KOPT-K1 (cell line): Measurements from ENCODE around the gene ZNF407.

ENCODE experiments used
- H3K27ac ChIP-seq: fragments of 200-600 bp; sonication (generic); 2 replicates; pipeline ENCODE4 v1.5.1; 2016; ENCODE audit warnings: antibody characterized with exemption, mild to moderate bottlenecking, low read depth, low read length; ENCODE audit not compliant: poor library complexity, severe bottlenecking
- H3K36me3 ChIP-seq: fragments of 200-600 bp; sonication (generic); 2 replicates; pipeline ENCODE4 v1.5.1; 2017; ENCODE audit warnings: antibody characterized with exemption, mild to moderate bottlenecking, low read length, moderate library complexity; ENCODE audit not compliant: insufficient read depth
- H3K9me3 ChIP-seq: fragments of 200-600 bp; sonication (generic); 2 replicates; pipeline ENCODE4 v1.5.1; 2017; ENCODE audit warnings: antibody characterized with exemption, low read length, mild to moderate bottlenecking; ENCODE audit not compliant: insufficient read depth, poor library complexity, severe bottlenecking

ZNF407 gene

DNA sequence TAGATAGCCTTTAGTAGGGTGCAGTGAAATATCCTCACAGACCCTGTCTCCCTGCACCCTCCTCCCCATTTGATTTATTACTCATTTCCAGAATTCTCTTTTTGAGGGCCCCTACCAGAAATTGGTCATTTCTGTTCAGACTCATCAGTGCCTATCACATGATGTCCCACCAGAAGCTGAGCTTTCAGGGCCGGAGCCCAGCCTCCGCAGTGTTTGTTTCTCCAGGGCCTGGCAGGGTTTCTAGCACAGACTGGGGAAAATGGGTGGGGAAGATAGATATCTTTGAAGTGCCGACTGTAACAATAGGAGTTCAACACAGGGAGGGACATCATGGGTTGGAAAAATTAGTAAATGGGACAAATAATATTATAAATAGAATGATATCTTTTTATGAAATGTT is 403.2 kb downstream of the ZNF407 start:
- no peak overlapping the region for H3K27ac ChIP-seq
- no peaks in the 10 kb centered on the region for H3K36me3 ChIP-seq
- H3K9me3 ChIP-seq, result no peaks in the 10 kb centered on the region

DNA sequence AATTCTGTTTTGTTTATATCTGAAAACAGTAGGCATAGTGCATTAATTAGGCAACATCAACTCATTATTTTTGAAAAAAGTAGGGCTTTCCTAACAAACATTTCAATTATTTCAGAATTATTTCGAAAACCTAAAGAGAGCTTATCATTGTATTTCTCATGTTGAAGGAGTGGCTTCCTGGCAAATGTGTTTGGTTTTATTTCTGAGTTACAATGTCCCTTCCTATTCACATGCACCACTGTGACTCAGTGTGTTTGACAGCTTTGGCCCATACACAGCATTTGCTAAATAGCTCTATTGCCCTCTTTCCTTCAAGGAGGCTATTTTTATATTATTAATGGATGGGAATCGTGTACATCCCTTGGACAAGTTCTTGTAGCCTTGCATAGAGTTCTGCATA is 405.4 kb downstream of the ZNF407 start:
- Histone ChIP-seq H3K27ac (no peak overlapping the region), H3K36me3 (no peaks in the 10 kb centered on the region), H3K9me3 (no peaks in the 10 kb centered on the region)

DNA sequence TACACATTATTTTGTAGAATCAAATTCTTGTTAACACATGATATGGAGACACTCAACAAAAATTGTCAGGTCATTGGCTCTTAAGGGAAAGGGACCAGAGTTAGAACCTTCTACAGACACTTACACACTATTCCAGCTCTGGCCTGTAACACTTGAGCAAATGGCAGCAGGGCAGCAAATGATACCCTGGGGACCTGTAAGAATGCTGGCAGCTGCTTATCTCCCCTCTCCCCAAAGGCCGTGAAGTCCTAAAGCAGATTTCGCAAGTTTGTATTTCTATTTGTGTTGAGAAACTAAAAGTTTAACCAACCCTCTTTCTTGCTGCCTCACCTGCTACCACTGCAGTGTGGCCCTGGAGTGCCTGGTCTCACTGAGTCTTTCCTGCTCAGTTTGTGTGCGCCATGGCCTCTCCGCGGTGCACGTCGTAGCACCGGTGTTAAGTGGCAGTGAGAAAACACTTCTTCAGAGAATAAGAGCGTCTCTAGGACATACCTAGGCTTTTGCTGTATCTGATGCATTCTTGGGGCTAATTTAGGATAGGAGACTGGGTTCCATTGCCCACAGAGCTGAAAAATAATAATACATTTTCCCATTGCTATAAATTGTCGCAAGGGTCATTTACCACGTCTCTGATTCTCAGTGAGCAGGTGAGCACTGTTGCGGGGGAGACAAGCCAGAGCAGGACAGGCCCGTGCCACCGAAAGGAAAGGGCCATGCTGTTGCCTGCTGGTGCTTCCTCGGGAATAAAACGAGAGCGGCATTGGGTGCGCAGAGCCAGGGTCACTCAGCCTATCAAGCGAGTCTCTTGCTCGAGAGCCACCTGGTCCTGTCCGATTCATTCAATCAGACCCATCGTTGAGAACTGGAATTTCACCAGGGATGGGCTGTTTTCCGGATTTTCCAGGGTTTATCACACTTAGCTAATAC is 406.4 kb downstream of the ZNF407 start:
- Histone ChIP-seq H3K36me3 (no peaks in the 10 kb centered on the region), H3K9me3 (no peaks in the 10 kb centered on the region), H3K27ac (no peak overlapping the region)

DNA sequence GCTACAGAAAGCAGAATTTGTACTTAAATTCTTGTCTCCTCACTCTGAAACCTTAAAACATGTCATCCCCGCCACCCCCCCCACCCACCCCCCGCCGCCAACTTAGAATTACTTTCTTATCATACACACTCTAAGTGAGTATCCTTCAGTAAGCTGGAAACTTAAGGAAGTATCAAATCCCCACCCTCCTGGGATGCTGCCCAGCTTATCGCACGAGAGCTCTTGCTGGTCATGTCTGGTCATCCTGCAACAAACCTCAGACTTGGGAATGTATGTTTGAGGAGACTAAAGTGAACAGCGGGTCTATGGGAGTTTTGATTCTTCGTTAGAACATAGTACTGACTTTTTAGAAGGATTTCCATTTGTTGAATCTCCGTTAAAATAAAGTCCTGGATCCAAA is 408.0 kb downstream of the ZNF407 start:
- Histone ChIP-seq H3K36me3 (no peaks in the 10 kb centered on the region), H3K9me3 (no peaks in the 10 kb centered on the region), H3K27ac (no peak overlapping the region)

DNA sequence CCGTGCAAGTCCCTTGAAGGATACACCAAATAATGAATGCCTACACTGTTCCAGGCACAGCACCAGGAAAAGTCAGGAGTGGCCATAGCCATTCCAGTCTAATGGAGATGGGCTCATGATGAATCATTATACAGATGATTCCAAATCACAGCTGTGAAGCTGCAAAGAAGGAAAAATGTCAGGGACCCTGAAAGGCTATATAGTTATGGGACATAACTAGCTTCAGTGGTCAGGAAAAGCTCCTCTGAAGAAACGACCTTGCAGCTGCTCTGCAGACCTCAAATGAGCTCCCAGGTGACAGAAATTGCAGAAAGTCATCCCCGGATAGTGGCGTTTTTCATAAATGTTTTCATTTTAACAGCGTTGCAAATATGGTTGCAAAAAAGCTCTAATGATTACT is 410.5 kb downstream of the ZNF407 start:
- no peaks in the 10 kb centered on the region for H3K36me3 ChIP-seq
- H3K9me3 ChIP-seq, result no peaks in the 10 kb centered on the region
- no peak overlapping the region for H3K27ac ChIP-seq

DNA sequence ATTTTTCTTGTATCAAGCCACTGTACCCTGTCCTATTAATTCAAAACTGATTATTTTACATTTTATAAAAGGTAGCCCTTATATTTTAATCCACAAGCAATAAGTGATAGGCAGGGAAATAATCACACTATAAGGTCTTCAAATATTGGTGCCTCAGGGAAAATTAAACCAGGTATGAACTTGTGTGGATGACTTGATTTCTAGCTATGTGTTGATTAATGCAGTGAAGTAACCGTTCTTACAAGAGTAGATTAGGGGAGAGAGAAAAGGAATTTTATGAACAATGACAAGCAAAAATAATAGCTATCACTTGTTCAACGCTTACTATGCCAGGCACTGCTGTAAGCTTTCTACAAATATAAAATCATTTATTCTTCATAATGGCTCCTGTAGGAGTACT is 411.6 kb downstream of the ZNF407 start:
- H3K9me3 ChIP-seq, result no peaks in the 10 kb centered on the region
- no peaks in the 10 kb centered on the region for H3K36me3 ChIP-seq
- no peak overlapping the region for H3K27ac ChIP-seq

DNA sequence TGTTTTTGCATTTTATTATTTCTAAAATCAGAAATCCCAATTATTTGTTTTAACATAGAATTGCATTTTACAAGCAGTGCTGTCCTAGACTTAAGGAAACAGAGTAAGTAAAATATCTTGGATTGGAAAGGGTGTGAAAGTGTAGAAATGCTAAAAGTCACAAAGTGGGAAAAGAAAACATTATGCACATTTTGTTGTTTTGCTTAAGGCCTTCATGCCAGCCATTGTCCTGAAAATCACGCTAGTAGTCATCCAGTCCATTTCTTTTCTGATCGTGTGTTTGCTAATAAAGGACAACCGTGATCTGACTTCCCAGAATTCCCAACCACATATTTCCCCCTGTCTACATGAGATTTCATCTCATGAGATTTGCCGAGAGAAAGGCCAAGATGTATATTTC is 412.2 kb downstream of the ZNF407 start:
- Histone ChIP-seq H3K9me3 (no peaks in the 10 kb centered on the region), H3K27ac (no peak overlapping the region), H3K36me3 (no peaks in the 10 kb centered on the region)

DNA sequence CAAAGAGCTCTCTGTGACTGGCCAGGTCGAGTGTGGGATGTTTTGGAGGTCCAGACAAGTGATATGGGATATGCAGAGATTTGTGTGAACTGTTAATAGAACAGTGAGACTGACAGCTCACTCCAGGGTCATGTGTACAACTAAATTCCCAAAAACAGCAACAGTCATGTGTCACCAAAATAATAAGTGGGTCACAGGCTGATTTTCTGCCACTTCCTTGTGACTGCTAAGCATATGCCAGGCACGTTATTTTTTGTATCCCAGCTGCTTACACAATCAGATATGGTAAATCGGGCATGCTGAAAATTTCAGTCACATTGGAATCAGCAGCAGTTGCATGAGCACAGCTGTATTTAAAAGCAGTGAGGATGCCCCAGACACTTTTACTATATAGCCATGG is 412.6 kb downstream of the ZNF407 start:
- Histone ChIP-seq H3K27ac (no peak overlapping the region), H3K36me3 (no peaks in the 10 kb centered on the region), H3K9me3 (no peaks in the 10 kb centered on the region)

DNA sequence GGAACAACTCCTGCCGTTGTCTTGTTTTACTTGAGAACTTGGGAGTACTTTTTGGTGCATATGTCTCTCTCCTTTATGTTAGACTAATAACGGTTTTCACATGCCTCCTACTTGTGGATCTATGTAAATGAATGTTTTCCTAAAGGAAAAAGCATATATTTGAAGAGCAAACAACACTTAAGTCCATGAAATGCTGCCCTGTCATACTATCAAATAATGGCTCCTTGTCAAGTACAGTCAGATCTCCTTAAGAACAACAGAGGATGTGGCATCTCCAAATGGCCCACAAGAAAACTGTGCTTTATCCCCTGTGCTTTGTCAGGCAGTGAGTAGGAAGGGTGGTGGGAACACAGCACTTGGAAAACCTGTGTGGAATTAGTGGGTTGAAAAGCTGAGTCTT is 413.0 kb downstream of the ZNF407 start:
- Histone ChIP-seq H3K9me3 (no peaks in the 10 kb centered on the region), H3K27ac (no peak overlapping the region), H3K36me3 (no peaks in the 10 kb centered on the region)

DNA sequence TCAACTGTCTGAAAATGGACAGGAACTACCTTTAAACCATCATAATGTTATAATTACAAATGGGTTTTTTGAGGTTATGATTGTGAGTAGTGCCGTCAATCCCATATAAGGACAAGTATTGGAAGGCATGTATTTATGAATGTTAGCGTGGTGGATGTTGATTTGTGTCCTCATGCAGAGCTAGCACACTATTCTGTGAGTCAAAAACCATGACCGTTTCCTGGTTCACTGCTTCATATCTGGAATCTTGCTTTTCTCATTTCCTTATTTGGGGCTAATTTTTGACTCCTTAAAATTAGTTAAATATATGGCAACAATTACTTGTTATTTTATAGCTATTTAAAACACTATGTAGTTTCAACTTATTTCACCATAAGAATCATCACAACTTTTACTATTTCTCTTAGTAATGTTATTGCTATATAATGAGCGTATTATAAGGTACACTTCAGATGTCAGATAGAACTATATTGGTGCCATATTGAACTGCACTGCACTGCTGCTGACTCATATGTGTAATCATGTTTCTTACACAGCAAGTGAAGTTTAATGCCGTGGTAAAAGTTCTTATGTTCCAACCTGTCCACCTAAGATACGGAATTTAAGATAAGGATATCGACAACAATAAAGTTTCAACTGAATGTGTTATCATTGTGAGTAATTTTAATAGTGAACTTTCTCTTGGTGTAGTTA is 418.5 kb downstream of the ZNF407 start:
- Histone ChIP-seq H3K27ac (no peak overlapping the region), H3K36me3 (no peaks in the 10 kb centered on the region), H3K9me3 (no peaks in the 10 kb centered on the region)

DNA sequence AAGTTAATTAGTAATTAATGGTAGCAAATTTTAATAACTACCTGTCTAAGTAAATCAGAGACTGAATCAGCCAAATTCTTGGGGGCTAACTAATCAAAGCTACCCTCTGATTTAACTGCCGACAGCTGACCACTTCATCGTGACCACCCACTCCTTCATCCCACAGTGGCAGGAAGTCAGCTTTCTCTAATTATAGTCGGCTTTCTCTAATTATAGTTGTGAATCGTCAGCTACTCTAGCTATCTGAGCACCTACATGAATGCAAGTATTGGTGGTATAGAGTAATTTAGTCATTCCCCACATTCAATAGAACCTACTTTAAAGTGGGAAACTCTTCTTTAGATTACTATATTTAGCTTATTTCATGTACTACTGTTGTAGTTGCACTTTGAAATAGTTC is 425.8 kb downstream of the ZNF407 start:
- H3K9me3 ChIP-seq, result no peaks in the 10 kb centered on the region
- H3K27ac ChIP-seq, result no peak overlapping the region
- H3K36me3 ChIP-seq, result no peaks in the 10 kb centered on the region

DNA sequence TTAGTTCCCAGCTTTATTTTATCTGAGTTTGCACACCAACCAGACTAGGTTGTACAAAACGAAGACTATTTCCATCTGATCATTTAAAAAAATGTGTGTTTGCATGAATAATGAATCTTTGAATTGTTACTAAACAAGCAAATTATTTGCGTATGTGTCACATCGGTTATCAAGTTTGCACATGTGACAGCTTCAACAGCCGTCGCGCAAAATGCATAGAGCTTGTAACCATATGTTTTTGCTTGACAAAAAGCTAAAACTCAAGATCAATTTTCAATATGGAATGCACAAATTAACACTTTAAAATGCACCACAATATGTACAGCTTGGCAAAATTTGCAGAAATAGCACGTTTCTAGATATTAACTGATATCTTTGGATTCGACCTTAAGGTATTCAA is 427.2 kb downstream of the ZNF407 start:
- Histone ChIP-seq H3K36me3 (no peaks in the 10 kb centered on the region), H3K27ac (no peak overlapping the region), H3K9me3 (no peaks in the 10 kb centered on the region)

DNA sequence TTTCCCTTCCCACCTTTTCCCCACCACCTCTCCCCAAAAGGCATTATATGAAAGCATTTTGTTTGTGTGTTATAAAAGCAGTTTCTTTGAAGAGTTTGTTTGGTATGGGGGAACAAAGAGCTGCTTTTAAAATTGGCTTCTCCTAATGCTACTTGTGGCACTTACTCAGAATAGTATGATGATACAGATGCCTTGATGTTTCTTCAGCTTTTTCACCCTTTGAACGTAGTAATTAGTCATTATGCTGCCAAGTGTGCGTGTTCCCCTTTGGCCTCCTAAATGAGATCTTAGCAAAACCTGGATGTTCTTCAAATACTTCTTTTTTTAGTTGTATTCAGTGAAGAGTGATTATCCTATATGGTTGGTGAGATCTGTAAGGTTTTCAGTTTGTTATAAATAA is 427.9 kb downstream of the ZNF407 start:
- Histone ChIP-seq H3K36me3 (no peaks in the 10 kb centered on the region), H3K9me3 (no peaks in the 10 kb centered on the region), H3K27ac (no peak overlapping the region)

DNA sequence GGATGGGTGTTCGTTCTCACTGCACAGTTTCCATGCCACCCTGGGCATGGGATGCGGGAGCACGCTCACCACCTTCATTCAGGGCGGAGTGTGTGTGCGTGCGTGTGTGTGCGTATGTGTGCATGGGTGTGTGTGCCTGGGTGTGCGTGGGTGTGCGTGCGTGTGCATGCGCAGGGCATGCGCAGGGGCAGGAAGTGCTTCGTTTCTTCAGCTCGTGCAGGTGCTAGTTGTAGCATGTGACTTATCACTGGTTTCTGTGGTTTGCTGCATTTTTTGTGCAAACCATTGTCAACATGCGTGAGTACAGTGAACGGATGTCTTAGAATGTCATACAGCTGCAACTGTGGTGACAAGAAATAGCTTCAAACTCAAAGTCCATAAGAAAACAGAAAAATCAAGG is 431.8 kb downstream of the ZNF407 start:
- Histone ChIP-seq H3K9me3 (no peaks in the 10 kb centered on the region), H3K36me3 (no peaks in the 10 kb centered on the region), H3K27ac (no peak overlapping the region)

DNA sequence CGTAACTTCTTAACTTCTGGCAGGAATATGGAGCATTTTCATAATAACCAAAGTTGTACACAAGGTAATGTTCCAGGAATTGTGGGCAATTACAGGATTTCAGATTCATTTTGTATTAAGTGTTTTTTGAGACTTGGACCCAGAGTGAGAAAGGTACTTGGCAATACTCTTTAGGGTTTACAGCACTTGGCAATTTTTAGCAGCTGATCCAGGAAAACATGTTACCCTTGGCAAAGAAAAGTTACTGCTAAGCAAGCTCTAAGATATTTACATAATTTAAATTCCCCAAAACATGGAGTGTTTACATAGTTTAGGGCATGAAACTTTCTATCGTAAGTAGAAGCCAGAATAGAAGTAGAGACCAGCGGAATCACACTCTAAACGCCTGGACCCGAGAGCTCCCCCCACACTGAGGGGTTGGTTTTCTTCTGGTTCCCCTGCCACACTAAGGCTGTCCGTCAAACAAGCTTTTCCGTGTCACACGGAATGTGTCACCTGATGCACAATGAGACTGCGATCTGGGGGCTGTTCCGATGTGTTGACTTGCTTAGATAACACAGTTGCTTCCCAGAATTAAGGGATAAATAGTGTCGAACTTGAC is 434.1 kb downstream of the ZNF407 start:
- no peak overlapping the region for H3K27ac ChIP-seq
- H3K9me3 ChIP-seq, result no peaks in the 10 kb centered on the region
- H3K36me3 ChIP-seq, result no peaks in the 10 kb centered on the region
